HG02938 (cell line): ENCODE measurements around the gene RAD51C.
A peak's percentile ranks its signal among the peaks of the same experiment; 100 is the strongest.
"Not testable (repeated sequence)": the region's sequence is repeated elsewhere in the genome, so short reads cannot be mapped to it uniquely, and the experiment has no call there.

Source experiments
- ATAC-seq: cut with Tn5 transposase; IDR thresholded peaks from one replicate; pipeline ENCODE4 v1.9.1; 2021; ENCODE audit warnings: mild to moderate bottlenecking, moderate library complexity; ENCODE audit not compliant: unreplicated experiment

The RAD51C gene

GRCh38 chr17:58692239-58693055, at the start of gene RAD51C:
Gene RAD51C (plus strand): TSS chr17:58692602. CDS start chr17:58692644, 42 bp downstream.
- peak; percentile 93 for ATAC-seq

GRCh38 chr17:58643147-58643546, 49.3 kb upstream of the RAD51C start:
- ATAC-seq = no peak

GRCh38 chr17:58648236-58648635, 44.2 kb upstream of the RAD51C start:
- ATAC-seq = no peak

GRCh38 chr17:58657962-58658803, 34.2 kb upstream of the RAD51C start:
- not testable (repeated sequence) for ATAC-seq

- ATAC-seq = peak; percentile 63
Measured at GRCh38 chr17:58658804-58659713, 33.3 kb upstream of the RAD51C start.

GRCh38 chr17:58659714-58660084, 32.7 kb upstream of the RAD51C start:
- ATAC-seq = not testable (repeated sequence)

- ATAC-seq = no peak
Measured at GRCh38 chr17:58660621-58661020, 31.8 kb upstream of the RAD51C start.

- no peak for ATAC-seq
Measured at GRCh38 chr17:58661499-58661898, 30.9 kb upstream of the RAD51C start.

- no peak for ATAC-seq
Measured at GRCh38 chr17:58664302-58664701, 28.1 kb upstream of the RAD51C start.

GRCh38 chr17:58665946-58666857, 26.2 kb upstream of the RAD51C start:
- no peak for ATAC-seq

- no peak for ATAC-seq
Measured at GRCh38 chr17:58666858-58667267, 25.5 kb upstream of the RAD51C start.

GRCh38 chr17:58667934-58668597, 24.3 kb upstream of the RAD51C start:
- no peak for ATAC-seq

- no peak for ATAC-seq
Measured at GRCh38 chr17:58668598-58668935, 23.8 kb upstream of the RAD51C start.

- ATAC-seq = no peak
Measured at GRCh38 chr17:58669853-58670252, 22.5 kb upstream of the RAD51C start.

GRCh38 chr17:58671969-58672368, 20.4 kb upstream of the RAD51C start:
- ATAC-seq = no peak

- no peak for ATAC-seq
Measured at GRCh38 chr17:58677194-58677880, 15.1 kb upstream of the RAD51C start.

- not testable (repeated sequence) for ATAC-seq
Measured at GRCh38 chr17:58678287-58678686, 14.1 kb upstream of the RAD51C start.

GRCh38 chr17:58679263-58680037, 13.0 kb upstream of the RAD51C start:
- ATAC-seq = no peak
